WI38 (cell line): ENCODE data around the gene NUPR1.
A peak's percentile ranks its signal among the peaks of the same experiment; 100 is the strongest.

Experiments used
- H3K4me3 ChIP-seq: 2 replicates; pipeline ENCODE4 v1.5.1; 2011; ENCODE audit warnings: low read depth, mild to moderate bottlenecking, control low read depth, low read length
- CTCF ChIP-seq: IDR thresholded peaks from 2 replicates; pipeline ENCODE4 v1.5.1; 2012; ENCODE audit warnings: low read depth, mild to moderate bottlenecking, control low read depth, low read length

Gene NUPR1

GRCh38 chr16:28538733-28539596 is at the start of gene NUPR1:
TSS of gene NUPR1 (minus strand) at chr16:28538974. CDS start at chr16:28538907, 67 bp downstream.
- TF ChIP-seq CTCF, result no peak
- H3K4me3 ChIP-seq, result peak within 1 kb of the TSS; percentile 71

DNA sequence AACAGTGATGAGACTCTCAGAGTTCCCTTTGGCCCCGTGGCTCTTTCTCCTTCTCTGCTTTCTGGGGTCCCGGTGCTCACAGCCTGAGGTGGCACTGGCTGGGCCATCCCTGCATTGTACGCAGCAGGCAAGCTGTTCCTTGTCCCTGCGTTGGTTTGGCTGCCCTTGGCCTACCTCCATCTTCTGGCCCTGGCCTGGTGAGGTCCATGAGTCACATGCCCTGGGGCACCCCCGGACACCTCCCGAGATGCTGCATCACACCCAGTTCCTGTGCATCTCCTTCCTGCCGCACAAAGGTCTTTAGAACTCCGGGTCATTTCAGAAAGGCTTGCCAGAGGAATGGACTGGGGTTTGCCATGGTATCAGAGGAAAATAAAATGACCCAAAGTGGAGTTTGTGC is 48.6 kb upstream of the NUPR1 start:
- no peak overlapping the region for H3K4me3 ChIP-seq
- no peak for TF ChIP-seq CTCF

GRCh38 chr16:28586466-28586865 is 47.7 kb upstream of the NUPR1 start:
- no peak for TF ChIP-seq CTCF
- H3K4me3 ChIP-seq, result no peak overlapping the region

DNA sequence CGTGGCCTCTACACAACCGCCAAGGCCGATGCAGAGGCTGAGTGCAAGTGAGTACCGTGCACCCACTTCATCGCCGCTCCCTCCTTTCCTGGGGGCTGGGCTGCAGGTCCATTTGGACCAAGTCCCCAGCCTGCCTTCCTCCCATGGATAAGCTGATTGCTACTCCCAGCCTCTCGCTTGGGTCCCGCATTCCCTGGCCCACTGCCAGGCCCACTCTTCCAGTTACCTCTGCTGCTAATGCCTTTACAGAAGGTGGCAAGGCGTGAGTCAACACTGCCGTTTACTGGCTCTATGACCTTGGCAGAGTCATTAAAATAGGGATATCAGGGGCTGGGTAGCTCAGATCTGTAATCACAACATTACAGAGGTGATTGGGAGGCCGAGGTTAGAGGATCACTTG is 46.9 kb upstream of the NUPR1 start:
- no peak for TF ChIP-seq CTCF
- no peak overlapping the region for H3K4me3 ChIP-seq

DNA sequence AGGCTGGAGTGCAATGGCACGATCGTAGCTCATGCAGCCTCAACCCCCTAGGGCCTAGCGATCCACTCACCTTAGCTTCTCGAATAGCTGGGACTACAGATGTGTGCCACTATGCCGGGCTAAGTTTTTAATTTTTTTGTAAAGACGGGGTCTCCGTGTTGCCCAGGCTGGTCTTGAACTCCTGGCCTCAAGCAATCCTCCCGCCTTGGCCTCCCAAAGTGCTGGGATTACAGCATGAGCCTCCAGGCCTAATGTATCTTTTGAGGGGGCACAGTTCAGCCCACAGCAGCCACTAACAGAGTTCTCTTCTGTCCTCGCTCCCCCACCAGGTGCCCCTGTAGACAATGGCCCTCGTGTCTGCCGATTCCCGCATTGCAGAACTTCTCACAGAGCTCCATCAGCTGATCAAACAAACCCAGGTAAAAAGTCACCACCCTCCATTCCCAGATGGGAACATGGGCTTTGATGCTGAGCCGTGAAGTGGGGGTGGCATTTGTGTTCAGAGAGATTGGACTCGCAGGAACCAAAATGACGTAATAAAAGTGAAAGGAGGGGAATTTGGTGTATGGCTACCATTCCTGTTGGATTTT is 42.0 kb upstream of the NUPR1 start:
- no peak for TF ChIP-seq CTCF
- H3K4me3 ChIP-seq, result no peak overlapping the region

- H3K4me3 ChIP-seq, result no peak overlapping the region
- no peak for TF ChIP-seq CTCF
Measured at GRCh38 chr16:28575446-28576109, 36.8 kb upstream of the NUPR1 start.

DNA sequence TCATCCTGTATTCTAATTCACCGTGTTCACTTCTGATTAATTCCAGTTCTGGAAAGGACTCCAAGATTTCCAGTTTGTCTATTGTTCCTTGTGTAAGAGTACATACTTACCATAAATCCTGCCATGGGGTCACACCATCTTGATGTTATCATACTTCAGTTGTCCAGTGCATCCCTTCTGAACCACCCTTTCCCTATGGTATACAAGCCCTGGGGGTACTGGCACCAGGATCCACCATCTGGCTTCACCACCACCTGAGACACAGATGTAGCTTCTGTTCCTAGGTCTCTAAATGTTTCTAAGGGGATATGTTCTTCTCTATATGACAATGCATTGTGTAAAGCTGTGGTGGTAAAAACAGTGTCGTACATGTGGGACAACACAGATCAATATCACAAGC is 36.2 kb upstream of the NUPR1 start:
- H3K4me3 ChIP-seq, result no peak overlapping the region
- TF ChIP-seq CTCF, result no peak
